K562 (cell line): ENCODE measurements around the gene CERCAM. TPM values are rescaled to one million over a fixed set of nuclear protein-coding genes. Genes with fewer than 3 reads are reported as not detected.

Experiments used
- MAFG ChIP-seq: fragments of 450-650 bp; conservative IDR thresholded peaks from 2 replicates; pipeline ENCODE4 v1.6.1; 2016; ENCODE audit warnings: missing genetic modification characterization, missing compliant biosample characterization
- NRF1 ChIP-seq, 2 experiments: fragments of 450-650 bp; IDR thresholded peaks in 1 of 2; conservative IDR thresholded peaks in 1 of 2; 2 replicates each; pipeline ENCODE4 v1.6.1; 2014; ENCODE audit warnings: mild to moderate bottlenecking in 2 of 2
- TSC22D4 ChIP-seq: fragments of 450-650 bp; IDR thresholded peaks from 2 replicates; pipeline ENCODE4 v1.6.1; 2016; ENCODE audit warnings: missing genetic modification characterization, missing biosample characterization, control low read depth
- ZBTB7A ChIP-seq: IDR thresholded peaks from 2 replicates; pipeline ENCODE4 v1.6.1; 2011; ENCODE audit warnings: low read depth, mild to moderate bottlenecking, low read length, moderate library complexity, borderline replicate concordance; ENCODE audit not compliant: control insufficient read depth
- polyA plus RNA-seq, 8 experiments: library from polyadenylated mRNA; depleted of rRNA in 4 of 8; stranded (reverse) in 5 of 8; unstranded in 3 of 8; fragments of >200 nt; fragmentation: Nextera tagmentation in 2 of 8; fragmentation: Illumina TruSeq in 1 of 8; extraction: Ambion mirVana in 2 of 8; extraction: Trizol in 1 of 8; gene quantifications; 2 replicates each; pipeline versions ENCODE4 v1.2.1 to v1.2.3, GENCODE V29; 2011 to 2014; ENCODE audit warnings: inconsistent platforms in 1 of 8, missing spikeins in 1 of 8
- total RNA-seq, 7 experiments: library from RNA; depleted of rRNA in 6 of 7; stranded (reverse); fragments of >200 nt in 6 of 7; fragmentation: Illumina TruSeq in 2 of 7; extraction: Trizol in 2 of 7; gene quantifications; 2 replicates each; pipeline versions ENCODE4 v1.2.1 to v1.2.3, GENCODE V29; 2011 to 2021; ENCODE audit warnings: low replicate concordance in 1 of 7
- TF ChIP-seq, protein P1 (sequence below): sonication (generic); formaldehyde crosslinking; IDR thresholded peaks from 2 replicates; pipeline ENCODE4 v1.8.0; 2023; ENCODE audit warnings: mild to moderate bottlenecking, missing genetic modification reagents
- TF ChIP-seq, protein P2 (sequence below): fragments of 450-650 bp; IDR thresholded peaks from 2 replicates; pipeline ENCODE4 v1.6.1; 2016; ENCODE audit warnings: mild to moderate bottlenecking, moderate library complexity

CERCAM gene
- total and polyA plus RNA-seq, 9 of the 15 experiments (the other 6 are each of a cell fraction or from before 2014, with no cell fraction given), result 0.75 to 24.0 (median 18.0) TPM

DNA sequence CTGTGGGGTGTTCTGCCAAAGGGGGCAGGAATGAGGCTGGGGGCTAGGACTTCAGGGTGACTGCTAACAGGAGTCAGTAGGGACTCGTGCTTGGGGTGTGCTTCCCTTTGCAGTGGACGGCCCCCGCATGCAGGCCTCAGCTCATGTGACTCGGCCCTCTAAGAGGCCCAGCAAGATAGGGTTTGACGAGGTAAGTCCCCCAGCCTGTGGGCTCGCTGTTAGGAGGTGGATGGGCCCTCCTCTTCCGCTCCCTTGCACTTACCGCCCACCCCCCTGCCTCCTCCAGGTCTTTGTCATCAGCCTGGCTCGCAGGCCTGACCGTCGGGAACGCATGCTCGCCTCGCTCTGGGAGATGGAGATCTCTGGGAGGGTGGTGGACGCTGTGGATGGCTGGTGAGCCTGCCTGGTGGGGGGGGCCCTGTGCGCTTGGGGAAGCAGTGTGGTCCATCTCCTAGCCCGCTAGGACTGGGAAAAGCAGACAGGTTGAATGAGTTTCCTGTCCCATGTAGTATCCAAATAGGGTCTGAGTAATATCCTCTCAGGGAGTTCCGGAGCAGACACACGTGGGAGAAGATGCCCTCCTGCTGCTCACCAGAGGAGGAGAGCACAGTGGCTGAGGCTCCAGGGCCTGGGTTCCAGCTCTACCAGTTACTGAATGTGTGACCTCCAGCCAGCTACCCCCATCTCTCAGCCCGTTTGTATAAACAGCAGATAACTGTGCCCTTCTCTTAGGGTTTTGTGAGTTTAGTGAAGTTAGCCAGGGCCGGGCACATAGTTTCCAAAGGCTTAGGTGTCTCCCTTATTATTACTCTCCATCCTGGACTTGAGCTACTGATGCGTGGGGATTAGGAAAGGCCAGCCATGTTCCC, 8.2 kb downstream of the CERCAM start (continued):
- TF ChIP-seq, protein P1, sequence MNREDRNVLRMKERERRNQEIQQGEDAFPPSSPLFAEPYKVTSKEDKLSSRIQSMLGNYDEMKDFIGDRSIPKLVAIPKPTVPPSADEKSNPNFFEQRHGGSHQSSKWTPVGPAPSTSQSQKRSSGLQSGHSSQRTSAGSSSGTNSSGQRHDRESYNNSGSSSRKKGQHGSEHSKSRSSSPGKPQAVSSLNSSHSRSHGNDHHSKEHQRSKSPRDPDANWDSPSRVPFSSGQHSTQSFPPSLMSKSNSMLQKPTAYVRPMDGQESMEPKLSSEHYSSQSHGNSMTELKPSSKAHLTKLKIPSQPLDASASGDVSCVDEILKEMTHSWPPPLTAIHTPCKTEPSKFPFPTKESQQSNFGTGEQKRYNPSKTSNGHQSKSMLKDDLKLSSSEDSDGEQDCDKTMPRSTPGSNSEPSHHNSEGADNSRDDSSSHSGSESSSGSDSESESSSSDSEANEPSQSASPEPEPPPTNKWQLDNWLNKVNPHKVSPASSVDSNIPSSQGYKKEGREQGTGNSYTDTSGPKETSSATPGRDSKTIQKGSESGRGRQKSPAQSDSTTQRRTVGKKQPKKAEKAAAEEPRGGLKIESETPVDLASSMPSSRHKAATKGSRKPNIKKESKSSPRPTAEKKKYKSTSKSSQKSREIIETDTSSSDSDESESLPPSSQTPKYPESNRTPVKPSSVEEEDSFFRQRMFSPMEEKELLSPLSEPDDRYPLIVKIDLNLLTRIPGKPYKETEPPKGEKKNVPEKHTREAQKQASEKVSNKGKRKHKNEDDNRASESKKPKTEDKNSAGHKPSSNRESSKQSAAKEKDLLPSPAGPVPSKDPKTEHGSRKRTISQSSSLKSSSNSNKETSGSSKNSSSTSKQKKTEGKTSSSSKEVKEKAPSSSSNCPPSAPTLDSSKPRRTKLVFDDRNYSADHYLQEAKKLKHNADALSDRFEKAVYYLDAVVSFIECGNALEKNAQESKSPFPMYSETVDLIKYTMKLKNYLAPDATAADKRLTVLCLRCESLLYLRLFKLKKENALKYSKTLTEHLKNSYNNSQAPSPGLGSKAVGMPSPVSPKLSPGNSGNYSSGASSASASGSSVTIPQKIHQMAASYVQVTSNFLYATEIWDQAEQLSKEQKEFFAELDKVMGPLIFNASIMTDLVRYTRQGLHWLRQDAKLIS (CRISPR knock-in tag), result 0 out of 2 replicates have a peak, but pooled peaks have one; percentile 55
- TF ChIP-seq NRF1 (conservative IDR thresholded peaks at IDR 0.05 in 1 of 2, IDR thresholded peaks at IDR 0.05 in 1 of 2), result peak; percentile 83 to 87
- TF ChIP-seq MAFG, result no peak
- TF ChIP-seq ZBTB7A, result peak; percentile 44; the same call in 1 of the 2 replicates
- TF ChIP-seq, protein P2, sequence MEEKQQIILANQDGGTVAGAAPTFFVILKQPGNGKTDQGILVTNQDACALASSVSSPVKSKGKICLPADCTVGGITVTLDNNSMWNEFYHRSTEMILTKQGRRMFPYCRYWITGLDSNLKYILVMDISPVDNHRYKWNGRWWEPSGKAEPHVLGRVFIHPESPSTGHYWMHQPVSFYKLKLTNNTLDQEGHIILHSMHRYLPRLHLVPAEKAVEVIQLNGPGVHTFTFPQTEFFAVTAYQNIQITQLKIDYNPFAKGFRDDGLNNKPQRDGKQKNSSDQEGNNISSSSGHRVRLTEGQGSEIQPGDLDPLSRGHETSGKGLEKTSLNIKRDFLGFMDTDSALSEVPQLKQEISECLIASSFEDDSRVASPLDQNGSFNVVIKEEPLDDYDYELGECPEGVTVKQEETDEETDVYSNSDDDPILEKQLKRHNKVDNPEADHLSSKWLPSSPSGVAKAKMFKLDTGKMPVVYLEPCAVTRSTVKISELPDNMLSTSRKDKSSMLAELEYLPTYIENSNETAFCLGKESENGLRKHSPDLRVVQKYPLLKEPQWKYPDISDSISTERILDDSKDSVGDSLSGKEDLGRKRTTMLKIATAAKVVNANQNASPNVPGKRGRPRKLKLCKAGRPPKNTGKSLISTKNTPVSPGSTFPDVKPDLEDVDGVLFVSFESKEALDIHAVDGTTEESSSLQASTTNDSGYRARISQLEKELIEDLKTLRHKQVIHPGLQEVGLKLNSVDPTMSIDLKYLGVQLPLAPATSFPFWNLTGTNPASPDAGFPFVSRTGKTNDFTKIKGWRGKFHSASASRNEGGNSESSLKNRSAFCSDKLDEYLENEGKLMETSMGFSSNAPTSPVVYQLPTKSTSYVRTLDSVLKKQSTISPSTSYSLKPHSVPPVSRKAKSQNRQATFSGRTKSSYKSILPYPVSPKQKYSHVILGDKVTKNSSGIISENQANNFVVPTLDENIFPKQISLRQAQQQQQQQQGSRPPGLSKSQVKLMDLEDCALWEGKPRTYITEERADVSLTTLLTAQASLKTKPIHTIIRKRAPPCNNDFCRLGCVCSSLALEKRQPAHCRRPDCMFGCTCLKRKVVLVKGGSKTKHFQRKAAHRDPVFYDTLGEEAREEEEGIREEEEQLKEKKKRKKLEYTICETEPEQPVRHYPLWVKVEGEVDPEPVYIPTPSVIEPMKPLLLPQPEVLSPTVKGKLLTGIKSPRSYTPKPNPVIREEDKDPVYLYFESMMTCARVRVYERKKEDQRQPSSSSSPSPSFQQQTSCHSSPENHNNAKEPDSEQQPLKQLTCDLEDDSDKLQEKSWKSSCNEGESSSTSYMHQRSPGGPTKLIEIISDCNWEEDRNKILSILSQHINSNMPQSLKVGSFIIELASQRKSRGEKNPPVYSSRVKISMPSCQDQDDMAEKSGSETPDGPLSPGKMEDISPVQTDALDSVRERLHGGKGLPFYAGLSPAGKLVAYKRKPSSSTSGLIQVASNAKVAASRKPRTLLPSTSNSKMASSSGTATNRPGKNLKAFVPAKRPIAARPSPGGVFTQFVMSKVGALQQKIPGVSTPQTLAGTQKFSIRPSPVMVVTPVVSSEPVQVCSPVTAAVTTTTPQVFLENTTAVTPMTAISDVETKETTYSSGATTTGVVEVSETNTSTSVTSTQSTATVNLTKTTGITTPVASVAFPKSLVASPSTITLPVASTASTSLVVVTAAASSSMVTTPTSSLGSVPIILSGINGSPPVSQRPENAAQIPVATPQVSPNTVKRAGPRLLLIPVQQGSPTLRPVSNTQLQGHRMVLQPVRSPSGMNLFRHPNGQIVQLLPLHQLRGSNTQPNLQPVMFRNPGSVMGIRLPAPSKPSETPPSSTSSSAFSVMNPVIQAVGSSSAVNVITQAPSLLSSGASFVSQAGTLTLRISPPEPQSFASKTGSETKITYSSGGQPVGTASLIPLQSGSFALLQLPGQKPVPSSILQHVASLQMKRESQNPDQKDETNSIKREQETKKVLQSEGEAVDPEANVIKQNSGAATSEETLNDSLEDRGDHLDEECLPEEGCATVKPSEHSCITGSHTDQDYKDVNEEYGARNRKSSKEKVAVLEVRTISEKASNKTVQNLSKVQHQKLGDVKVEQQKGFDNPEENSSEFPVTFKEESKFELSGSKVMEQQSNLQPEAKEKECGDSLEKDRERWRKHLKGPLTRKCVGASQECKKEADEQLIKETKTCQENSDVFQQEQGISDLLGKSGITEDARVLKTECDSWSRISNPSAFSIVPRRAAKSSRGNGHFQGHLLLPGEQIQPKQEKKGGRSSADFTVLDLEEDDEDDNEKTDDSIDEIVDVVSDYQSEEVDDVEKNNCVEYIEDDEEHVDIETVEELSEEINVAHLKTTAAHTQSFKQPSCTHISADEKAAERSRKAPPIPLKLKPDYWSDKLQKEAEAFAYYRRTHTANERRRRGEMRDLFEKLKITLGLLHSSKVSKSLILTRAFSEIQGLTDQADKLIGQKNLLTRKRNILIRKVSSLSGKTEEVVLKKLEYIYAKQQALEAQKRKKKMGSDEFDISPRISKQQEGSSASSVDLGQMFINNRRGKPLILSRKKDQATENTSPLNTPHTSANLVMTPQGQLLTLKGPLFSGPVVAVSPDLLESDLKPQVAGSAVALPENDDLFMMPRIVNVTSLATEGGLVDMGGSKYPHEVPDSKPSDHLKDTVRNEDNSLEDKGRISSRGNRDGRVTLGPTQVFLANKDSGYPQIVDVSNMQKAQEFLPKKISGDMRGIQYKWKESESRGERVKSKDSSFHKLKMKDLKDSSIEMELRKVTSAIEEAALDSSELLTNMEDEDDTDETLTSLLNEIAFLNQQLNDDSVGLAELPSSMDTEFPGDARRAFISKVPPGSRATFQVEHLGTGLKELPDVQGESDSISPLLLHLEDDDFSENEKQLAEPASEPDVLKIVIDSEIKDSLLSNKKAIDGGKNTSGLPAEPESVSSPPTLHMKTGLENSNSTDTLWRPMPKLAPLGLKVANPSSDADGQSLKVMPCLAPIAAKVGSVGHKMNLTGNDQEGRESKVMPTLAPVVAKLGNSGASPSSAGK, result peak; percentile 99
- no peak for TF ChIP-seq TSC22D4
